GM18517 (cell line): Measurements from ENCODE around the gene KYNU.
"Not testable (repeated sequence)": the region's sequence is repeated elsewhere in the genome, so short reads cannot be mapped to it uniquely, and the experiment has no call there.

ENCODE experiments used
- ATAC-seq: cut with Tn5 transposase; IDR thresholded peaks from one replicate; pipeline ENCODE4 v1.9.1; 2021; ENCODE audit warnings: mild to moderate bottlenecking, moderate library complexity; ENCODE audit not compliant: unreplicated experiment

The KYNU gene

GRCh38 chr2:142914507-142915313, 37.2 kb downstream of the KYNU start:
- ATAC-seq: peak; percentile 100

GRCh38 chr2:142915502-142915901, 38.0 kb downstream of the KYNU start:
- no peak for ATAC-seq

GRCh38 chr2:142918624-142919023, 41.2 kb downstream of the KYNU start:
- ATAC-seq: no peak

GRCh38 chr2:142920571-142920970, 43.1 kb downstream of the KYNU start:
- ATAC-seq: no peak

- no peak for ATAC-seq
These were observed 49.0 kb downstream of the KYNU start for GRCh38 chr2:142926445-142926844.

- no peak for ATAC-seq
These were observed 53.5 kb downstream of the KYNU start for GRCh38 chr2:142930835-142931398.

- ATAC-seq: no peak
These were observed 56.5 kb downstream of the KYNU start for GRCh38 chr2:142933916-142934315.

GRCh38 chr2:142935563-142936089, 58.2 kb downstream of the KYNU start:
- no peak for ATAC-seq

- ATAC-seq: no peak
These were observed 59.2 kb downstream of the KYNU start for GRCh38 chr2:142936629-142937028.

GRCh38 chr2:142937347-142937746, 59.9 kb downstream of the KYNU start:
- ATAC-seq: no peak

GRCh38 chr2:142938240-142938639, 60.8 kb downstream of the KYNU start:
- ATAC-seq: no peak

- peak; percentile 50 for ATAC-seq
These were observed 63.3 kb downstream of the KYNU start for GRCh38 chr2:142940606-142941223.

- no peak for ATAC-seq
These were observed 65.2 kb downstream of the KYNU start for GRCh38 chr2:142942690-142943089.

- ATAC-seq: no peak
These were observed 66.8 kb downstream of the KYNU start for GRCh38 chr2:142944264-142944663.

GRCh38 chr2:142944721-142945120, 67.3 kb downstream of the KYNU start:
- no peak for ATAC-seq

GRCh38 chr2:142946941-142947340, 69.5 kb downstream of the KYNU start:
- ATAC-seq: no peak

- ATAC-seq: not testable (repeated sequence)
These were observed 71.3 kb downstream of the KYNU start for GRCh38 chr2:142948723-142949122.

- ATAC-seq: not testable (repeated sequence)
These were observed 72.9 kb downstream of the KYNU start for GRCh38 chr2:142950323-142950722.

- ATAC-seq: no peak
These were observed 73.9 kb downstream of the KYNU start for GRCh38 chr2:142951190-142952007.

- ATAC-seq: no peak
These were observed 74.6 kb downstream of the KYNU start for GRCh38 chr2:142952018-142952417.
